SKM-1 (cell line): Measurements from ENCODE around the gene ZNF578.
"Not testable (repeated sequence)": the region's sequence is repeated elsewhere in the genome, so short reads cannot be mapped to it uniquely, and the experiment has no call there.

ENCODE experiments used
- DNase-seq: peaks from one replicate; lab custom pipeline; 2025; ENCODE audit not compliant: unreplicated experiment; lab: John Stamatoyannopoulos, UW

ZNF578 gene

DNA sequence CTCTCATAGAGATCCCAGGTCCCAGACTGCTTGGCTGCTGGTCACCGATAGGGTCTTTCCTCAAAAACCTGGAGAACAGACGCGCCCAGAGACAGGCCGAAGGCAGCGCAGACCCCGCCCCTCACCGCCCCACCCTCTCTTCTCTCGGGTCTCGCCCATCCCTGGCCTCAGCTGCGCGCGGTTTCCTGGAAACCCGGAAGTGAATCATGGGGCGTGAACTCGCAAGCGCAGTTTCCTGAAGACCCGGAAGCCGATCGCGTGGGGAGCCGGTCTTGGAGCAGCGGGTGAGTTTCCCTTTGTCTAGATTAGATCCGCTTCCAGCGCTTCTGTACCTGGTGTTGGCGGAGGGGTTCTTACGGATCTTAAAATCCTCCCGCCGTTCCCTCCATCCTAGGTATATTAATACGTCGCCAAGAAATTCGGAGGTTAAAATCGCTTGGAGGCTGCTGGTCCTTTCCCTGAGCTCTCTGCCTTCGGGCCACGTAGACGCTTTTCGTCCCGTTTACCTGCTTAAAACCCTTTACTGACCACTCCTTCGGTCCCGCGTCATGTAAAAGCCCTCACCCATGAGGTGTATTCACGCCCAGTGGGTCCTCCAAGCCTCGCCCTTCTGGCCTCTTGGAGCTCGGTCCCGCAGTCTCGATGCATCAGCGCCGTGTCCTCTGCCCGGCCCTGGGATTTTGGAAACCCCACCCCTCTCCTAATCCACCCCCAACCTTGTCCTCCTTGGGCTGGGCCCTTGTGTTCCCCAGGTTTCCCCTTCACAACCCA is at the start of gene ZNF578:
Gene ZNF578, plus strand, starts transcription at position 230 of the 771 bp plus-strand sequence. CDS start 48,293 bp downstream, outside the sequence.
- no peak for DNase-seq

- no peak for DNase-seq
Measured at GRCh38 chr19:52410276-52410675, 43.1 kb upstream of the ZNF578 start.

DNA sequence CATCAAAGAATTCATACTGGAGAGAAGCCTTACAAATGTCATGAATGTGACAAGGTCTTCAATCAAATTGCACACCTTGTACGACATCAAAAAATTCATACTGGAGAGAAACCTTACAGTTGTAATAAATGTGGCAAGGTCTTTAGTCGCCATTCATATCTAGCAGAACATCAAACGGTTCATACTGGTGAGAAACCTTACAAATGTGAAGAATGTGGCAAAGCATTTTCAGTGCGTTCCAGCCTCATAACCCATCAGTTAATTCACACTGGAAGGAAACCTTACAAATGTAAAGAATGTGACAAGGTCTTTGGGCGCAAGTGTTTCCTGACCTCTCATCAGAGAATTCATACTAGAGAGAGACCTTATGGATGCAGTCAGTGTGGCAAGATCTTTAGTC is 37.6 kb upstream of the ZNF578 start:
- no peak for DNase-seq

DNA sequence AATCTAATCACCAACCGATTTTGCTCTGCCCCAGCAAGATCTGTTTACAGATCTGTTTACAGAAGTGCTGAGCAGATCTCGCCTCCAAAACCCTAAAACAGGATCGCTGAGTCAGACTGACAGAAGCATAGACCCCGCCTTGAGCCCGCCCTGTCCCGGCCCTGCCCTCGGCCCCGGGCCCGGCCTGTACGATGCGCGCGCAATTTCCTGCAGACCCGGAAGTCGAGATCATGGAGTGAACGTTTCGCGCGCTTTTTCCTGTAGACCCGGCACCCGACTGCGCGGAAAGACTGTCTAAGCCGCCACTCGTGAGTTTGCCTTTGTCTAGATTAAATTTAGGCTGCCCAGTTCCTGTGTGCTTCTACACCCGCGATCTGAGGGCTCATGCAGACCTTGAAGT is 24.4 kb upstream of the ZNF578 start, which contains the start of gene ZNF534:
Gene ZNF534, plus strand, starts transcription at position 212 of the 400 bp plus-strand sequence. CDS start 2,327 bp downstream, outside the sequence.
- DNase-seq, result no peak

DNA sequence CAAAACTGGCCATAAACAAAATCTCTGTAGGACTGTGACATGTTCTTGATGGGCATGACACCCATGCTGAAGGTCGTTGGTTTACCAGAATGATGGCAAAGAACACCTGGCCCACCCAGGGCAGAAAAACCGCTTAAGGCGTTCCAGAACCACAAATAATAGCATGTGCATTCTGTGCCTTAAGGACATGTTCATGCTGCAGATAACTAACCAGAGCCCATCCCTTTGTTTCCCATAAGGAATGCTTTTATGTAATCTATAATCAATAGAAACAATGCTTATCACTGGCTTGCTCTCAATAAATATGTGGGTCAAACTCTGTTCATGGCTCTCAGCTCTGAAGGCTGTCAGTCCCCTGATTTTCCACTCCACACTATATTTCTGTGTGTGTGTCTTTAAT is 11.2 kb upstream of the ZNF578 start:
- no peak for DNase-seq

DNA sequence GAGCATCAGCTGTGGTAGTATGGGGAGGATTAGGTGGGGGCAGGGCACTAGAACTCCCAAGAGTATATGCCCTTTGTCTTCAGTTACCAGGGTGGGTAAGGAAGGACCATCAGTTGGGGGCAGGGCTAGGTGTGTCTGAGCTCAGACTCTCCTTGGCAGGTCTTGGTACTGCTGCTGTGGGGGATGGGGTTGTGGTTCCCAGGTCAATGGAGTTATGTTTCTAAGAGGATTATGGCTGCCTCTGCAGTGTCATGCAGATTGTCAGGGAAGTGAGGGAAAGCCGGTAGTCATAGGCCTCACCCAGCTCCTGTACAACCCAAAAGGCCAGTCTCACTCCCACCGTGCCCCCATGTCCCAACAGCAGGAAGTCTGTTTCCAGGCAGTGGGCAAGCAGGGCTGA is 8.8 kb upstream of the ZNF578 start:
- no peak for DNase-seq

GRCh38 chr19:52451241-52451640 is 2.1 kb upstream of the ZNF578 start:
- no peak for DNase-seq

- no peak for DNase-seq
Measured at GRCh38 chr19:52464798-52465470, 11.6 kb downstream of the ZNF578 start.

- DNase-seq, result no peak
Measured at GRCh38 chr19:52473655-52474350, 20.4 kb downstream of the ZNF578 start.

DNA sequence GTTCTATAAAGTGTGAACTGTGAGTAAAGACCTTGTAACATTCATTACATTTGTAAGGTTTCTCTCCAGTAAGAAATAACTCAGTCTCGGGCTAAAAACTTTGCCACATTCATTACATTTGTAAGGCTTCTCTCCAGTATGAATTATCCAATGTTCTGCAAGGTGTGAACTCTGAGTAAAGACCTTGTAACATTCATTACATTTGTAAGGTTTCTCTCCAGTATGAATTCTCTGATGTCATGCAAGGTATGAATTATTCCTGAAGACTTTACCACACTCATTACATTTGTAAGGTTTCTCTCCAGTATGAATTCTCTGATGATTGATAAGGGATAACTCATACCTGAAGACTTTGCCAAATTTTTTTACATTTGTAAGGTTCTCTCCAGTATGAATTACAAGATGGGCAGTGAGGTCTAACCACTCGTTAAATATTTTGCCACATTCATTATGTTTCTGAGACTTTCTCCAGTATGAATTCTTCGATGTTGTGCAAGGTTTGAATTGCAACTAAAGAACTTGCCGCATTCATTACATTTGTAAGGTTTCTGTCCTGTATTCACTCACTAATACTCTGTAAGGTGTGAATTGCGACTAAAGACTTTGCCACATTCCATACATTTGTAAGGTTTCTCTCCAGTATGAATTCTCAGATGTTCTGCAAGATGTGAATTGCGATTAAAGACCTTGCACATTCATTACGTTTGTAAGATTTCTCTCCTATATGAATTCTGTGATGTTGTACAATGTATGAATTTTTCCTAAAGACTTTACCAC is 21.2 kb downstream of the ZNF578 start:
- DNase-seq, result no peak

GRCh38 chr19:52484111-52484743 is 30.9 kb downstream of the ZNF578 start:
- not testable (repeated sequence) for DNase-seq

DNA sequence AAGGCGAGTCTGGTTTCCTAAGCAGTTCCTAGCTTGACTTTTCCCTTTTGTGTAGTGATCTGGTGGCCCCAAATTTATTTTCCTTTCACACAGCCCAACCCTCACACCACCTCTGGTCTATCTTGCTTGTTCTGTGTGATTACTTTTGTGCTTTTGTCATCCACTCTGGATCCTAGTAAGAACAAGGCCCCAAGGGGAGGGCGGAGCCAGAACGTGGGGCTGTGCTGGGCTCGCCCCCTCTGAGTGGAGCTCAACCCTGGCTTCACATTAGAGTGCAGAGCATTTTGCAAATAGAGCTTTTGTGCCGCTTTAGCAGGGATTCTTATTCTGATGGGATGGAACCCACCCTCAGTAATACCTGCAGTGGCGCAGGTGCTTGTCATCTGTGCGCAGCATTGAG is 31.7 kb downstream of the ZNF578 start:
- DNase-seq, result not testable (repeated sequence)

DNA sequence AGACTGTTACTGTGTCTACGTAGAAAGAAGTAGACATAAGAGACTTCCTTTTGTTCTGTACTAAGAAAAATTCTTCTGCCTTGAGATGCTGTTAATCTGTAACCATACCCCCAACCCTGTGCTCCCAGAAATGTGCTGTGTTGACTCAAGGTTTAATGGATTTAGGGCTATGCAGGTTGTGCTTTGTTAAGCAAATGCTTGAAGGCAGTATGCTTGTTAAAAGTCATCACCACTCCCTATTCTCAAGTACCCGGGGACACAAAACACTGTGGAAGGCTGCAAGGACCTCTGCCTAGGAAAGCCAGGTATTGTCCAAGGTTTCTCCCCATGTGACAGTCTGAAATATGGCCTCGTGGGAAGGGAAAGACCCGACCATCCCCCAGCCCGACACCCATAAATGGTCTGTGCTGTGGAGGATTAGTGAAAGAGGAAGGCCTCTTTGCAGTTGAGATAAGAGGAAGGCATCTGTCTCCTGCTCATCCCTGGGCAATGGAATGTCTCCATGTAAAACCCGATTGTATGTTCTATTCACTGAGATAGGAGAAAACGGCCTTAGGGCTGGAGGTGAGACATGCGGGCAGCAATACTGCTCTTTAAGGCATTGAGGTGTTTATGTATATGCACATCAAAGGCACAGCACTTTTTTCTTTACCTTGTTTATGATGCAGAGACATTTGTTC is 32.3 kb downstream of the ZNF578 start:
- DNase-seq, result not testable (repeated sequence)

DNA sequence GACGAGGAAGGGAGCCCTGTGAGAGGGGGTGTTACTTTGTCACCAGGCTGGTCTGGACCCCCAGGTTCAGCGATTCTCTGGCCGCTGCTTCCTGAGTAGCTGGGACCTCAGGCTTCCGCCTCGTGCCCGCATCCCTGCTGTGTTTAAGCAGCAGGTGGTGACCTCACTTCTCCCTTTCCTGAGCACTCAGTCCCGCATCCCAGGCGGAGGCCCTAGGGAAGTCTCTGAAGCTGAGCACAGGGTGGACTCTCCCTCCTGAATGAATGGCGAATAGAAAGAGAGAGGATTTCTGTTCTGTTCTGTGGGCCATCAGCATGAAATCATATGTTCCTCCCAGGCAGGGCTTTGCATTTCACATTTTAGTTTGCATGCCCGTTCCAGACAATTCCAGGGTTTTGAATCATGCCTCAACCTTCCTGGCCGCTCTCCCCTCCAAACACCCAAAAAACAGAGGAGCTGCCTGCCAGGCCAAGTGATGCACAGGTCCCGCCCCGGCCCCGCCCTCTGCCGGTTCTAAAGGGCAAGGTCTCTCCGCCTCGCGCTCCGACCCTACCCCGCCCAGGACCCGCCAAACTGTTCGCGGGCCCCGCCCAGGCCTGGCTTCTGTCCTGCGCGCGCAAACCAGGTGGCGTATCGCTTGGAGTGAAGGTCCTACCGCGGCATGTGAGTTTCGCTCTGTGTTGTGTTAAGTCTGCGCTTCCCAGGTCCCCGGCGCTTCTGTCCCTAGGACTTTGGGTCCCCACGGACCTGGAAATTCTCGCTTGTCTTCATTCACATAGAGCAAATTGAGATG is 39.0 kb downstream of the ZNF578 start:
- DNase-seq, result no peak

- no peak for DNase-seq
Measured at GRCh38 chr19:52492994-52493470, 39.7 kb downstream of the ZNF578 start.

- DNase-seq, result no peak
Measured at GRCh38 chr19:52494518-52494917, 41.2 kb downstream of the ZNF578 start.

DNA sequence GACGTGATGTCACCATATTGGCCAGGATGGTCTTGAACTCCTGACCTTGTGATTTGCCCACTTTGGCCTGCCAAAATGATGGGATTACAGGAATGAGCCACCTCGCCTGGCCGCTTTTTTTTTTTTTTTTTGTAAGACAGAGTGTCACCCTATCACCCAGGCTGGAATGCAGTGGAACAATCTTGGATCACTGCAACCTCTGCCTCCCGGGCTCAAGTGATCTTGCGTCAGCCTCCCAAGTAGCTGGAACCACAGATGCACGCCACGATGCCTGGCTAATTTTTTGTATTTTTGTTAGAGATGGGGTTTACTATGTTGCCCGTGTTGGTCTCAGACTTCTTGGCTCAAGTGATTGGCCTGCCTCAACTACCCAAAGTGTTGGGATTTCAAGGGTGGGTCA is 45.2 kb downstream of the ZNF578 start:
- no peak for DNase-seq

DNA sequence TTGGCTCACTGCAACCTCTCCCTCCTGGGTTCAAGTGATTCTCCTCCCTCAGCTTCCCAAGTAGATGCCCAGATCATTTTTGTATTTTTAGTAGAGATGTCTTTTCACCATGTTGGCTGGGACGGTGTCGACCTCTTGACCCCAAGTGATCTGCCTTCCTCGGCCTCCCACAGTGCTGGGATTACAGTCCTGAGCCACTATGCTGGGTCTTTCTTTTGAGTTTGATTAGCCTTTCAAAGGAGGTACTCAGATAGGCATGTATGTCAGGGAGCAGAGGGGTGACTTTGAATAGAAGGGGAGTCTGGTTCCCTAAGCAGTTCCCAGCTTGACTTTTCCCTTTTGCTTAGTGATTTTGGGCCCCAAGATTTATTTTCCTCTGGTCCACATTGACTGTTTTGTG is 47.1 kb downstream of the ZNF578 start:
- not testable (repeated sequence) for DNase-seq

GRCh38 chr19:52500991-52501390 is 47.6 kb downstream of the ZNF578 start:
- DNase-seq, result not testable (repeated sequence)
